ENCODE results near the gene CAVIN3. TPM values are rescaled to one million over a fixed set of nuclear protein-coding genes. Genes with fewer than 3 reads are reported as not detected.
A peak's percentile ranks its signal among the peaks of the same experiment; 100 is the strongest.

The CAVIN3 gene
- under 1 TPM in 1 of 2 donors, not detected in 1; 0.78 TPM for total RNA-seq

GRCh38 chr11:6320411-6321155 lies at the start of gene CAVIN3:
TSS of gene CAVIN3 (minus strand) at chr11:6320501. CDS start at chr11:6320476, 25 bp downstream.
- H3K4me1 Mint-ChIP-seq (ENCODE audit: low read depth in 2 of 2): peaks cover 4 to 13% of the 10 kb centered on the region in 2 donors

GRCh38 chr11:6365659-6366058 lies 45.4 kb upstream of the CAVIN3 start:
- H3K4me1 Mint-ChIP-seq (ENCODE audit: low read depth in 2 of 2): no peaks in the 10 kb centered on the region
- no peak for DNase-seq (ENCODE audit: low spot score)
- H3K9me3 Mint-ChIP-seq: no peaks in the 10 kb centered on the region
- H3K27ac Mint-ChIP-seq: no peak overlapping the region
- H3K4me3 Mint-ChIP-seq: no peak overlapping the region
- no peaks in the 10 kb centered on the region for H3K36me3 Mint-ChIP-seq
- H3K27me3 Mint-ChIP-seq: no peaks in the 10 kb centered on the region
- ATAC-seq: no peak

More at GRCh38 chr11:6320411-6321155, at the start of gene CAVIN3:
- Mint-ChIP-seq H3K9me3 (no peaks in the 10 kb centered on the region), H3K4me3 (no peak within 1 kb of the TSS), H3K36me3 (no peaks in the 10 kb centered on the region), H3K27ac (peak within 1 kb of the TSS; percentile 6 to 36), H3K27me3 (peaks cover 46 to 57% of the 10 kb centered on the region in 2 donors)
- DNase-seq (ENCODE audit: low spot score) (no peak), ATAC-seq (peak; percentile 41 to 78)

GRCh38 chr11:6362873-6363678 lies 42.8 kb upstream of the CAVIN3 start:
- Mint-ChIP-seq H3K36me3 (no peaks in the 10 kb centered on the region), H3K9me3 (no peaks in the 10 kb centered on the region), H3K4me3 (no peak overlapping the region), H3K4me1 (ENCODE audit: low read depth in 2 of 2) (no peaks in the 10 kb centered on the region), H3K27ac (no peak overlapping the region), H3K27me3 (no peaks in the 10 kb centered on the region)
- ATAC-seq (peak; percentile 71 to 75), DNase-seq (ENCODE audit: low spot score) (no peak)

- no peaks in the 10 kb centered on the region for H3K9me3 Mint-ChIP-seq
- no peak overlapping the region for H3K27ac Mint-ChIP-seq
- H3K36me3 Mint-ChIP-seq: no peaks in the 10 kb centered on the region
- H3K4me3 Mint-ChIP-seq: no peak overlapping the region
- DNase-seq (ENCODE audit: low spot score): no peak
- ATAC-seq: peak in 1 of 2 donors; percentile 37
- no peaks in the 10 kb centered on the region for H3K27me3 Mint-ChIP-seq
- H3K4me1 Mint-ChIP-seq (ENCODE audit: low read depth in 2 of 2): no peaks in the 10 kb centered on the region
These were observed 42.0 kb upstream of the CAVIN3 start for GRCh38 chr11:6362185-6362872.

GRCh38 chr11:6360183-6360582 lies 39.9 kb upstream of the CAVIN3 start:
- Mint-ChIP-seq H3K9me3 (no peaks in the 10 kb centered on the region), H3K27me3 (no peaks in the 10 kb centered on the region), H3K27ac (no peak overlapping the region), H3K4me3 (no peak overlapping the region), H3K4me1 (ENCODE audit: low read depth in 2 of 2) (no peaks in the 10 kb centered on the region), H3K36me3 (no peaks in the 10 kb centered on the region)
- ATAC-seq: no peak
- no peak for DNase-seq (ENCODE audit: low spot score)

GRCh38 chr11:6357222-6357621 lies 36.9 kb upstream of the CAVIN3 start:
- no peak for ATAC-seq
- H3K27me3 Mint-ChIP-seq: peaks cover 8 to 9% of the 10 kb centered on the region in 2 donors
- no peak overlapping the region for H3K27ac Mint-ChIP-seq
- no peaks in the 10 kb centered on the region for H3K9me3 Mint-ChIP-seq
- no peak overlapping the region for H3K4me3 Mint-ChIP-seq
- H3K4me1 Mint-ChIP-seq (ENCODE audit: low read depth in 2 of 2): no peaks in the 10 kb centered on the region
- DNase-seq (ENCODE audit: low spot score): no peak
- no peaks in the 10 kb centered on the region for H3K36me3 Mint-ChIP-seq

GRCh38 chr11:6356503-6357055 lies 36.3 kb upstream of the CAVIN3 start:
- Mint-ChIP-seq H3K27ac (no peak overlapping the region), H3K36me3 (no peaks in the 10 kb centered on the region)

GRCh38 chr11:6354651-6355485 lies 34.6 kb upstream of the CAVIN3 start:
- H3K27ac Mint-ChIP-seq: no peak overlapping the region
- H3K27me3 Mint-ChIP-seq: peaks cover 13 to 14% of the 10 kb centered on the region in 2 donors
- H3K36me3 Mint-ChIP-seq: no peaks in the 10 kb centered on the region
- H3K9me3 Mint-ChIP-seq: no peaks in the 10 kb centered on the region
- H3K4me1 Mint-ChIP-seq (ENCODE audit: low read depth in 2 of 2): peaks cover 0 to 4% of the 10 kb centered on the region in 2 donors
- no peak for DNase-seq (ENCODE audit: low spot score)
- no peak overlapping the region for H3K4me3 Mint-ChIP-seq
- ATAC-seq: no peak

More at GRCh38 chr11:6356503-6357055, 36.3 kb upstream of the CAVIN3 start:
- peaks cover 0 to 4% of the 10 kb centered on the region in 2 donors for H3K4me1 Mint-ChIP-seq (ENCODE audit: low read depth in 2 of 2)
- DNase-seq (ENCODE audit: low spot score) (no peak), ATAC-seq (no peak)
- H3K27me3 Mint-ChIP-seq: peaks cover 13 to 14% of the 10 kb centered on the region in 2 donors
- H3K9me3 Mint-ChIP-seq: no peaks in the 10 kb centered on the region
- H3K4me3 Mint-ChIP-seq: no peak overlapping the region

- DNase-seq (ENCODE audit: low spot score) (no peak), ATAC-seq (peak; percentile 51 to 76)
- Mint-ChIP-seq H3K9me3 (no peaks in the 10 kb centered on the region), H3K27ac (no peak overlapping the region), H3K4me3 (no peak overlapping the region), H3K27me3 (peaks cover 13 to 14% of the 10 kb centered on the region in 2 donors), H3K36me3 (no peaks in the 10 kb centered on the region), H3K4me1 (ENCODE audit: low read depth in 2 of 2) (peaks cover 0 to 4% of the 10 kb centered on the region in 2 donors)
These were observed 33.2 kb upstream of the CAVIN3 start for GRCh38 chr11:6353367-6353987.

- Mint-ChIP-seq H3K36me3 (no peaks in the 10 kb centered on the region), H3K4me1 (ENCODE audit: low read depth in 2 of 2) (peaks cover 0 to 4% of the 10 kb centered on the region in 2 donors), H3K9me3 (no peaks in the 10 kb centered on the region), H3K27me3 (peaks cover 16 to 25% of the 10 kb centered on the region in 2 donors), H3K4me3 (no peak overlapping the region), H3K27ac (no peak overlapping the region)
- ATAC-seq: peak; percentile 45 to 57
- DNase-seq (ENCODE audit: low spot score): no peak
These were observed 31.6 kb upstream of the CAVIN3 start for GRCh38 chr11:6351782-6352382.

GRCh38 chr11:6350486-6350885 lies 30.2 kb upstream of the CAVIN3 start:
- ATAC-seq (no peak), DNase-seq (ENCODE audit: low spot score) (no peak)
- Mint-ChIP-seq H3K4me1 (ENCODE audit: low read depth in 2 of 2) (peaks cover 0 to 4% of the 10 kb centered on the region in 2 donors), H3K36me3 (no peaks in the 10 kb centered on the region), H3K27me3 (peaks cover 18 to 28% of the 10 kb centered on the region in 2 donors), H3K4me3 (no peak overlapping the region), H3K27ac (no peak overlapping the region), H3K9me3 (no peaks in the 10 kb centered on the region)

GRCh38 chr11:6350043-6350442 lies 29.7 kb upstream of the CAVIN3 start:
- DNase-seq (ENCODE audit: low spot score) (no peak), ATAC-seq (no peak)
- Mint-ChIP-seq H3K4me1 (ENCODE audit: low read depth in 2 of 2) (peaks cover 0 to 4% of the 10 kb centered on the region in 2 donors), H3K4me3 (no peak overlapping the region), H3K27me3 (peaks cover 21 to 32% of the 10 kb centered on the region in 2 donors), H3K27ac (no peak overlapping the region), H3K9me3 (no peaks in the 10 kb centered on the region), H3K36me3 (no peaks in the 10 kb centered on the region)
